MCF 10A (cell line): ENCODE results near the gene ARHGEF4. TPM values are rescaled to one million over a fixed set of nuclear protein-coding genes. Genes with fewer than 3 reads are reported as not detected.

Experiments used
- BruUV-seq: library from RNA; stranded (reverse); fragments of 400-500 nt; replicated peaks from 2 replicates; lab custom pipeline; 2021; lab: Mats Ljungman, UMichigan
- CTCF ChIA-PET: fragments of 300-600 bp; sonication (Branson Sonifier 250); formaldehyde crosslinking; extraction: SDS; loops from one replicate; lab custom pipeline; 2021; ENCODE audit warnings: antibody characterized with exemption, inconsistent platforms; lab: Yijun Ruan, JAX
- POLR2A ChIA-PET: fragments of 300-600, 350-650 bp; sonication (Branson Sonifier 250); formaldehyde crosslinking; extraction: SDS; loops from one replicate; lab custom pipeline; 2020; ENCODE audit warnings: antibody characterized with exemption, inconsistent platforms; lab: Yijun Ruan, JAX
- DNase-seq: peaks from one replicate; pipeline ENCODE4 v3.0.0-alpha.2; 2018; ENCODE audit not compliant: unreplicated experiment
- H3K27ac Mint-ChIP-seq: one replicate; pipeline ENCODE4 v1.8.0; 2022; ENCODE audit warnings: mild to moderate bottlenecking, low read depth, mixed read lengths; ENCODE audit not compliant: unreplicated experiment
- H3K27me3 Mint-ChIP-seq: one replicate; pipeline ENCODE4 v1.8.0; 2022; ENCODE audit warnings: mixed read lengths; ENCODE audit not compliant: insufficient read depth, unreplicated experiment
- H3K36me3 Mint-ChIP-seq: one replicate; pipeline ENCODE4 v1.8.0; 2022; ENCODE audit warnings: mild to moderate bottlenecking, moderate library complexity, mixed read lengths; ENCODE audit not compliant: insufficient read depth, unreplicated experiment
- H3K4me1 Mint-ChIP-seq: one replicate; pipeline ENCODE4 v1.8.0; 2022; ENCODE audit warnings: mixed read lengths; ENCODE audit not compliant: insufficient read depth, unreplicated experiment
- H3K4me3 Mint-ChIP-seq: one replicate; pipeline ENCODE4 v1.8.0; 2022; ENCODE audit warnings: mild to moderate bottlenecking, moderate library complexity, mixed read lengths; ENCODE audit not compliant: unreplicated experiment
- H3K9me3 Mint-ChIP-seq: one replicate; pipeline ENCODE4 v1.8.0; 2022; ENCODE audit warnings: mixed read lengths; ENCODE audit not compliant: unreplicated experiment
- intact Hi-C: fragments of 100-400 bp; cut with micrococcal nuclease; formaldehyde crosslinking; loops from 2 replicates; pipeline ENCODE4 v1.14.1; 2022
- total RNA-seq: library from RNA; stranded (reverse); gene quantifications from 2 replicates; pipeline ENCODE4 v1.2.3, GENCODE V29; 2022
- TF ChIP-seq, protein P1 (sequence below): fragments of 200-600 bp; IDR thresholded peaks from one replicate; pipeline ENCODE4 v1.8.0; 2022; ENCODE audit warnings: antibody characterized with exemption, mild to moderate bottlenecking; ENCODE audit not compliant: unreplicated experiment

ARHGEF4 gene
- total RNA-seq, 1 experiment from 2014 or later = 52.0 TPM

DNA sequence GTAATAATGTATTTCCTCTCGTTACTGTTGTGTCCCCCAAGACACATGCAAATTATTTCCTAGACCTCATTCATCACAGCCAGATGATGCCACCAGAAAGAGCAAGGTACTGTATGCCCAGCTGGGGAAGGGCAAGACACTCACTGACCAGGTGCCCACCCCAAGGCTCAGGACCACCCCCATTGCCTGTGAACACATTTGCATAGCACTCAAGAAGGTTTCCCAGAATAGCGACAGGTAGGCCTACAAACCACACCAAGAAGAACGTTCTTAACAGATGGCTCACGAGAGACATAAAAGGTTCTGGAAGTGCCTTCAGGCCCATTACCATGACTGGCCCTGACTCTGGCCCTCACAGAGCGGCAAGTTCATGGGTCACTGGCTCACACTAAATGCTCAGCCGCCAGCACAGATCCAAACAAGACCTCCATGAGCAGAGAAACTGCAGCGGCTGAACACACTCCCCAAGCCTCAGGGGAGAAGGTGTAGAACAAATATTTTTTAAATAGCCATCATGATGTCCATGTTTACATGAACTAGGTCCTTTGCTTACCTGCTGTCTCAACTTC lies 212.5 kb downstream of the ARHGEF4 start:
- no TSS peak for BruUV-seq
- Mint-ChIP-seq H3K9me3 (no peaks in the 10 kb centered on the region), H3K27ac (peak overlapping the region; percentile 23), H3K4me1 (no peaks in the 10 kb centered on the region), H3K4me3 (no peak overlapping the region), H3K27me3 (no peaks in the 10 kb centered on the region), H3K36me3 (peaks cover 80% of the 10 kb centered on the region)
- no peak for DNase-seq
- intact Hi-C loops = no loop called here
- TF ChIP-seq, protein P1, sequence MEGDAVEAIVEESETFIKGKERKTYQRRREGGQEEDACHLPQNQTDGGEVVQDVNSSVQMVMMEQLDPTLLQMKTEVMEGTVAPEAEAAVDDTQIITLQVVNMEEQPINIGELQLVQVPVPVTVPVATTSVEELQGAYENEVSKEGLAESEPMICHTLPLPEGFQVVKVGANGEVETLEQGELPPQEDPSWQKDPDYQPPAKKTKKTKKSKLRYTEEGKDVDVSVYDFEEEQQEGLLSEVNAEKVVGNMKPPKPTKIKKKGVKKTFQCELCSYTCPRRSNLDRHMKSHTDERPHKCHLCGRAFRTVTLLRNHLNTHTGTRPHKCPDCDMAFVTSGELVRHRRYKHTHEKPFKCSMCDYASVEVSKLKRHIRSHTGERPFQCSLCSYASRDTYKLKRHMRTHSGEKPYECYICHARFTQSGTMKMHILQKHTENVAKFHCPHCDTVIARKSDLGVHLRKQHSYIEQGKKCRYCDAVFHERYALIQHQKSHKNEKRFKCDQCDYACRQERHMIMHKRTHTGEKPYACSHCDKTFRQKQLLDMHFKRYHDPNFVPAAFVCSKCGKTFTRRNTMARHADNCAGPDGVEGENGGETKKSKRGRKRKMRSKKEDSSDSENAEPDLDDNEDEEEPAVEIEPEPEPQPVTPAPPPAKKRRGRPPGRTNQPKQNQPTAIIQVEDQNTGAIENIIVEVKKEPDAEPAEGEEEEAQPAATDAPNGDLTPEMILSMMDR = no peak
- CTCF ChIA-PET = no interaction called here
- POLR2A ChIA-PET = interaction anchor here (1.1 kb wide), 1 partner anchor 17 kb away, joined by 5 read pairs; no protein-coding TSS in a partner anchor

DNA sequence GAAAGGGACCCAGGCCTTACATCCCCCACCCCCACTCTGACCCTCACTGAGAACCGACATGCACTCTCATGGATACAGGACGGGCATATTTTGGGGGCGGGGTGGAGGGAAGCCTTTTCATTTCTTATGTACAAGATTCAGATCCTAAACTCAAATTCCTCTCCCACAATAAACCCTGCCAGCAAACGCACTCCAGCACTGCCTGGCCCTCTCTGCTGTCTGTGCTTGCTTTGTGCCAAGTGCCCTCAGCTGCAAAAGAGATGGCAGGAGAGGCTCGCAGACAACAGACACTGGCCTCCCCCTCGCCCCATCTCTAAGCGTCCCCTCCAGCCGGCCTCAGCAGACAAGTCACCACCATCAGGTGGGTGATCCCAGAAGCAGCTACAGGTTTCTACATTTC lies 214.2 kb downstream of the ARHGEF4 start:
- CTCF ChIA-PET = interaction anchor here (0.6 kb wide), 1 partner anchor 10 kb away, joined by 3 read pairs; no protein-coding TSS in a partner anchor
- no peak overlapping the region for H3K27ac Mint-ChIP-seq
- H3K27me3 Mint-ChIP-seq = no peaks in the 10 kb centered on the region
- H3K9me3 Mint-ChIP-seq = no peaks in the 10 kb centered on the region
- no peak overlapping the region for H3K4me3 Mint-ChIP-seq
- TF ChIP-seq, protein P1 = no peak
- peaks cover 1% of the 10 kb centered on the region for H3K4me1 Mint-ChIP-seq
- H3K36me3 Mint-ChIP-seq = peaks cover 92% of the 10 kb centered on the region
- DNase-seq = no peak
- BruUV-seq = no TSS peak
- intact Hi-C loops = no loop called here
- POLR2A ChIA-PET = no interaction called here

DNA sequence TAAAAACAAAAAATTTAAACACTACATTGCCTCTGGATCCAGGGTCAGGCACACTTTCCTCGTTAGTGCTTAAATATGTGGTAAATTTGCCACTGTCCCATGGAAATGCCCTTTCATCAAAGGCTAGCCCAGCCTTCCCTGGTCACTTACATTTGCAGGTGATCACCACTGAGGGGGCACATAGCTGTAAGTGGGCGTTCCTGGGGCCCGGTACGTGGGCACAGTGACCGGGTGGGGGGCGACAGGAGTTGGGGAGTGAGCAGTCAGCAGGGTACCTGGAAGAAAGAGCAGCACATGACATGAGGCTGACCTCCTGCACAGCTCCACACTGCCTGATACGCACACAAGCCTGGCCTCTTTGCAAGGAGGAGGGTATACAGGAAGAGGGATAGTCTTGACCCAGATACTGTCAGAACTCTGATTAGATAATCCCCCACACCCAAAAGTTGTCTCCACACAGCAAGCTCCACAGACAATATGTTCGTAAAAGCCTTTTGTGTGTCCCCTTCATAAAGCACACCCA lies 216.1 kb downstream of the ARHGEF4 start:
- BruUV-seq = no TSS peak
- ChIA-PET POLR2A (interaction anchor here (0.7 to 1.3 kb wide), 2 partner anchors 36 to 39 kb away, joined by 3 read pairs; no protein-coding TSS in a partner anchor), CTCF (interaction anchor here (1.0 to 1.1 kb wide), 3 partner anchors 14 to 254 kb away, joined by 3 to 4 read pairs (median 3); no protein-coding TSS in a partner anchor)
- peaks cover 6% of the 10 kb centered on the region for H3K4me1 Mint-ChIP-seq
- no peaks in the 10 kb centered on the region for H3K27me3 Mint-ChIP-seq
- no peaks in the 10 kb centered on the region for H3K9me3 Mint-ChIP-seq
- peaks cover 94% of the 10 kb centered on the region for H3K36me3 Mint-ChIP-seq
- TF ChIP-seq, protein P1 = no peak
- H3K27ac Mint-ChIP-seq = no peak overlapping the region
- no peak for DNase-seq
- H3K4me3 Mint-ChIP-seq = no peak overlapping the region
- intact Hi-C loops = no loop called here

DNA sequence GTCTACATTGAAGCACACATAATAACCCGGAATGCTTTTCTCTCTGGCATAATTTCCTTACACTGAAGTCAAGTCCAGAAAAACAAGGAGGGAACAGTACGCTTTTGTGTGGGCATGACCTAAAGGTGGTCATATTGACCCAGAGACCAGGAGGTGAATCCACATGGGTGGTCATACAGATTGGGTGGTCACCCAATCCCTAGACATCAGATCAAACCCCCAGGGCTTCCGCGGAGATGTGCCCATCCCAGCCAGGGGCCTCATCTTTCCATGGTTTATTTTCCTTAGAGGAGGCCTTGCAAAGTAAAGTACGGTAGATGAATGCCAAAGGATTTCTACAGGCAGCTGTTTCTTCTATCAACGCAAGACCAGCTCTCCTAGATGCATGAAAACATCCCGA lies 217.8 kb downstream of the ARHGEF4 start:
- Mint-ChIP-seq H3K27me3 (no peaks in the 10 kb centered on the region), H3K4me1 (peaks cover 6% of the 10 kb centered on the region), H3K27ac (no peak overlapping the region), H3K4me3 (no peak overlapping the region), H3K9me3 (no peaks in the 10 kb centered on the region), H3K36me3 (peaks cover 97% of the 10 kb centered on the region)
- no peak for DNase-seq
- POLR2A ChIA-PET = interaction anchor here (1.5 kb wide), 1 partner anchor 38 kb away, joined by 5 read pairs; the partner anchor contains the start of gene FAM168B
- CTCF ChIA-PET = interaction anchor here (0.7 to 1.2 kb wide), 2 partner anchors 9 to 257 kb away, joined by 3 to 5 read pairs; no protein-coding TSS in a partner anchor
- intact Hi-C loops = no loop called here
- TF ChIP-seq, protein P1 = no peak
- BruUV-seq = no TSS peak
